NB4 (cell line): Measurements from ENCODE around the gene SPATA12.

ENCODE experiments used
- POLR2A ChIP-seq: IDR thresholded peaks from 2 replicates; pipeline ENCODE4 v1.6.1; 2011; ENCODE audit warnings: mild to moderate bottlenecking; ENCODE audit not compliant: insufficient read length; ENCODE audit errors: extremely low read depth
- TF ChIP-seq, protein P1 (sequence below): IDR thresholded peaks from one replicate; pipeline ENCODE4 v1.5.1; 2012; ENCODE audit warnings: low read depth, low read length

DNA sequence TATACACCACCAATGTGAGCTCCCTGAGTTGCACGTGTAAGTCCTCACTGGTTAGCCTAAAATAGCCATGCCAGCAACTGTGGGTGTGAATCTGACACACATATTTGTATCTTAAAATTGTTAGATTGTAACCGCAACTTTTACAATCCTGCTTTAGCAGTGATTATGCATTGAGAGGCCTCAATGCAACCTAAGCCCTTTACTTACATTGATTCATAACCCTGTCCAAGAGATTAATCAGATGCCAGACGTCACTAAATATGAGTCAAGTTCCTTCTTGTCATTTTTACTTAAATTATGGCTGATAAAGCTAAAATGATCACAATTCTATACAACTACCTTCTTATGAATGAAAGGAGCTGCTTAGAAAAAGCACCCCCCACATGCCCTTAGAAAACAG lies 57.8 kb downstream of the SPATA12 start:
- TF ChIP-seq, protein P1, sequence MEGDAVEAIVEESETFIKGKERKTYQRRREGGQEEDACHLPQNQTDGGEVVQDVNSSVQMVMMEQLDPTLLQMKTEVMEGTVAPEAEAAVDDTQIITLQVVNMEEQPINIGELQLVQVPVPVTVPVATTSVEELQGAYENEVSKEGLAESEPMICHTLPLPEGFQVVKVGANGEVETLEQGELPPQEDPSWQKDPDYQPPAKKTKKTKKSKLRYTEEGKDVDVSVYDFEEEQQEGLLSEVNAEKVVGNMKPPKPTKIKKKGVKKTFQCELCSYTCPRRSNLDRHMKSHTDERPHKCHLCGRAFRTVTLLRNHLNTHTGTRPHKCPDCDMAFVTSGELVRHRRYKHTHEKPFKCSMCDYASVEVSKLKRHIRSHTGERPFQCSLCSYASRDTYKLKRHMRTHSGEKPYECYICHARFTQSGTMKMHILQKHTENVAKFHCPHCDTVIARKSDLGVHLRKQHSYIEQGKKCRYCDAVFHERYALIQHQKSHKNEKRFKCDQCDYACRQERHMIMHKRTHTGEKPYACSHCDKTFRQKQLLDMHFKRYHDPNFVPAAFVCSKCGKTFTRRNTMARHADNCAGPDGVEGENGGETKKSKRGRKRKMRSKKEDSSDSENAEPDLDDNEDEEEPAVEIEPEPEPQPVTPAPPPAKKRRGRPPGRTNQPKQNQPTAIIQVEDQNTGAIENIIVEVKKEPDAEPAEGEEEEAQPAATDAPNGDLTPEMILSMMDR = no peak
- no peak for TF ChIP-seq POLR2A
